ENCODE measurements around the gene GPC6.

GPC6 gene

GRCh38 chr13:93847162-93847561 lies 620.6 kb downstream of the GPC6 start:
- H3K9me3 Mint-ChIP-seq: no peaks in the 10 kb centered on the region

GRCh38 chr13:93848247-93848646 lies 621.6 kb downstream of the GPC6 start:
- TF ChIP-seq CTCF (IDR thresholded peaks at IDR 0.05): no peak
- H3K27ac Mint-ChIP-seq: no peak overlapping the region
- H3K4me1 Mint-ChIP-seq: no peaks in the 10 kb centered on the region
- H3K4me3 Mint-ChIP-seq: no peak overlapping the region
- peaks cover 6% of the 10 kb centered on the region for H3K27me3 Mint-ChIP-seq (ENCODE audit: low read depth, poor library complexity)
- H3K9me3 Mint-ChIP-seq: no peaks in the 10 kb centered on the region
- no peaks in the 10 kb centered on the region for H3K36me3 Mint-ChIP-seq (ENCODE audit: low read depth)
- no peak for DNase-seq

More at GRCh38 chr13:93847162-93847561, 620.6 kb downstream of the GPC6 start:
- Mint-ChIP-seq H3K36me3 (ENCODE audit: low read depth) (no peaks in the 10 kb centered on the region), H3K27me3 (ENCODE audit: low read depth, poor library complexity) (peaks cover 6% of the 10 kb centered on the region), H3K4me1 (no peaks in the 10 kb centered on the region), H3K4me3 (no peak overlapping the region), H3K27ac (no peak overlapping the region)
- TF ChIP-seq CTCF (IDR thresholded peaks at IDR 0.05): no peak
- no peak for DNase-seq

GRCh38 chr13:93851236-93851635 lies 624.6 kb downstream of the GPC6 start:
- Mint-ChIP-seq H3K27me3 (ENCODE audit: low read depth, poor library complexity) (peaks cover 3% of the 10 kb centered on the region), H3K36me3 (ENCODE audit: low read depth) (no peaks in the 10 kb centered on the region), H3K27ac (no peak overlapping the region), H3K4me3 (no peak overlapping the region), H3K9me3 (no peaks in the 10 kb centered on the region), H3K4me1 (no peaks in the 10 kb centered on the region)
- DNase-seq: no peak
- no peak for TF ChIP-seq CTCF (IDR thresholded peaks at IDR 0.05)

- DNase-seq: no peak
- H3K4me3 Mint-ChIP-seq: no peak overlapping the region
- peaks cover 5% of the 10 kb centered on the region for H3K4me1 Mint-ChIP-seq
- no peak for TF ChIP-seq CTCF (IDR thresholded peaks at IDR 0.05)
- H3K27ac Mint-ChIP-seq: no peak overlapping the region
- H3K27me3 Mint-ChIP-seq (ENCODE audit: low read depth, poor library complexity): no peaks in the 10 kb centered on the region
- H3K9me3 Mint-ChIP-seq: no peaks in the 10 kb centered on the region
- H3K36me3 Mint-ChIP-seq (ENCODE audit: low read depth): no peaks in the 10 kb centered on the region
Measured at GRCh38 chr13:93853912-93854311, 627.3 kb downstream of the GPC6 start.

GRCh38 chr13:93857126-93857525 lies 630.5 kb downstream of the GPC6 start:
- H3K27ac Mint-ChIP-seq: no peak overlapping the region
- H3K36me3 Mint-ChIP-seq (ENCODE audit: low read depth): no peaks in the 10 kb centered on the region
- no peak for DNase-seq
- H3K4me3 Mint-ChIP-seq: no peak overlapping the region
- H3K9me3 Mint-ChIP-seq: no peaks in the 10 kb centered on the region
- peaks cover 19% of the 10 kb centered on the region for H3K4me1 Mint-ChIP-seq
- H3K27me3 Mint-ChIP-seq (ENCODE audit: low read depth, poor library complexity): no peaks in the 10 kb centered on the region
- no peak for TF ChIP-seq CTCF (IDR thresholded peaks at IDR 0.05)

- H3K4me3 Mint-ChIP-seq: no peak overlapping the region
- no peak for TF ChIP-seq CTCF (IDR thresholded peaks at IDR 0.05)
- H3K36me3 Mint-ChIP-seq (ENCODE audit: low read depth): no peaks in the 10 kb centered on the region
- H3K9me3 Mint-ChIP-seq: no peaks in the 10 kb centered on the region
- peak overlapping the region; percentile 1 for H3K27ac Mint-ChIP-seq
- no peaks in the 10 kb centered on the region for H3K27me3 Mint-ChIP-seq (ENCODE audit: low read depth, poor library complexity)
- H3K4me1 Mint-ChIP-seq: peaks cover 21% of the 10 kb centered on the region
- no peak for DNase-seq
Measured at GRCh38 chr13:93859716-93860115, 633.1 kb downstream of the GPC6 start.

Data from nephron progenitor cell (in vitro differentiated cells).